DMS114 treated with DMSO at 0.1 percent for 48 hours (cell line): ENCODE data around the gene CAGE1.
A peak's percentile ranks its signal among the peaks of the same experiment; 100 is the strongest.

Source experiments
- DNase-seq: peaks from one replicate; lab custom pipeline; 2025; ENCODE audit not compliant: unreplicated experiment; lab: John Stamatoyannopoulos, UW

The CAGE1 gene

DNA sequence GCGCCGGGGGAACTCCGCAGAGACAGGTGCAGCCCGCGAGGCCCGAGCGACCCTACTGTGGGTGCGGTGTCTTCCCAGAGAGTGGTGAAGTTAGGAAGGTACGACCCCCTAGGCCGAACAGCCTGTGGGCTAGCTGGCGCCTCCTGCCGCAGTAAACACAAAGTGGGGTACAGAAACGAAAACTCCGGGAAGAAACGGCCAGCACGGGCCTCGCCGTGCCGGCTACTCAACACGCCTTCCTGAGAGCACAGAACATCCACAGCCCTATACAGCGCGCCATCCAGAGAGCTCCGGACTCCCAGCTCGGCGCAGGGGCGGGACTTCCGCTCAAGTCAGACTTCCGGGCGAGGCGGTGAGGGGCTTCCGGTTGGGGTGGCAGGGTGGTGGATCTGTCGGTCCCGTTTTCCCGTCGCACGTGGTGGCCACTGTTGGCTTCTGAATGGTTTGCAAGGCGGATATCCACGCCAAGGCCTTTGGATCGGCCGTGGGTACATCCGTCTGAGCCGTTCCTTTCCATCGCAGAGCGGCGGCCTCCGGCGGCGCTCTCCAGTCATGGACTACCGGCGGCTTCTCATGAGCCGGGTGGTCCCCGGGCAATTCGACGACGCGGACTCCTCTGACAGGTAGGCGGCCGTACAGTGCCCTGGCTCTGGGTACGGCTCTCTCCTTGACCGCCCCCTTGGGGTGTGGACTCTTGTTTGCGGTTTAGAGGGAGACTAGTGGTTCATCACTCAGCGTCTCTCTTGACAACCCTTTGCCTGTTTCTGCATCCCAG lies at the start of gene CAGE1, which contains the start of gene RIOK1:
Gene CAGE1, minus strand, starts transcription at position 292 of the 775 bp plus-strand sequence. CDS start 2,569 bp downstream, outside the sequence.
Gene RIOK1, plus strand, starts transcription at position 358 of the 775 bp plus-strand sequence. Its CDS starts 195 bp downstream, at position 553.
- DNase-seq: peak; percentile 90

DNA sequence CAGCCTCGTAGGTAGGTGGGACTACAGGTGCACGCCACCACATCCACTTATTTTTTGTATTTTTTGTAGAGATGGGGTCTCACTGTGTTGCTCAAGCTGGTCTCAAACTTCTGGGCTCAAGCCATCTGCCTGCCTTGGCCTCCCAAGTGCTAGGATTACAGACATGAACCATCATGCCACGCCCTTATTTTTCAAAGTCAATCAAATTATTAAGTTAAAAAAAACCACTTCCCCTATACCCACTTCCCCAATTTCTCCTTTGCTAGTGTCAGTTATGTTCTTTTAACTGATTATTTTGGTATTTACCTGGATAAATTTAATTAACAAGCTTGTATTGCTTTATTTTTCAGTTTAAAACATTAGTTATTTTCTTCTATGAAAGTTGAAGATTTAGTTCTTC lies 49.7 kb upstream of the CAGE1 start:
- DNase-seq: no peak

DNA sequence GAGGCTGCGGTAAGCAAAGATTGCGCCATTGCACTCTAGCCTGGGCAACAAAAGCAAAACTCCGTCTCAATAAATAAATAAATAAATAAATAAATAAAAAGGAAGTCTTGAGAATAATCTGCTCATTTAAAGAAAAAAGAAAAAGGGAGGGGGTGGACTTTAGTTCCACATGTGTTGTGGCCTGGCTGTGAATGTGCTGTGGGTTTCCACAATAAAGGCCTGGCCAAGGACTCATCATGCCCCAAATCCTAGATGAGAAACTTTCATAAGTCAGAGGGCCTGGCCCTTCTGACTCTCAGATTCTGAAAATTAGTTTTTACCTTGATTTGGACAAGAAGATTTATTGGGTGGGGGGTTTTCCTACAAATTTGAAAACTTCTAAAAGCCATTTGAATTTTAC lies 48.5 kb upstream of the CAGE1 start:
- no peak for DNase-seq

- no peak for DNase-seq
Measured at GRCh38 chr6:7434672-7435071, 45.1 kb upstream of the CAGE1 start.

DNA sequence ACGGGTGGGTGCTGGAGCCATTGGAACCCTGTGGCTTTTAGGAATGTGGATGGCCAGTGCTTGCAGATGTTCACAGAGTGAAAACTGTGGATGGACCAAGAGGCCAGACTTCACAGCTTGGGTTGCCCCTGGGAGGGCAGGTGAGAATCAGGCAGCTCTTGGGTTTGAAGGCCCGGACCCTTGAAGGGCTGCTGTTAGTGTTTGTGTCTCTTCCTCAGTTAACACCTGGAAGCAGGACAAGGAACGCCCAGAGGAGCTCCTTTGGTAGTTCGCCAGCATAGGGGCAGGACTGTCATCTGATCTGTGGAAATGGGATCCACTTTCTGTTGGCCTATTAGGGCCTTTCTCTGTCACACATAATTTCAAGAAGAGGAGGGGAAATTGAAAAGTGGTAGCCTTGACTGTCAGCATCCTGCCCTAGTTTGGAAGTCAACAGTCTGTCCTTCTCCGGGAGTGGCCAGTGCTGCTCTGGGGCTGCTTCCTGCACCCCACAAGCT lies 43.6 kb upstream of the CAGE1 start:
- no peak for DNase-seq

GRCh38 chr6:7432391-7433120 lies 43.0 kb upstream of the CAGE1 start:
- DNase-seq: no peak

DNA sequence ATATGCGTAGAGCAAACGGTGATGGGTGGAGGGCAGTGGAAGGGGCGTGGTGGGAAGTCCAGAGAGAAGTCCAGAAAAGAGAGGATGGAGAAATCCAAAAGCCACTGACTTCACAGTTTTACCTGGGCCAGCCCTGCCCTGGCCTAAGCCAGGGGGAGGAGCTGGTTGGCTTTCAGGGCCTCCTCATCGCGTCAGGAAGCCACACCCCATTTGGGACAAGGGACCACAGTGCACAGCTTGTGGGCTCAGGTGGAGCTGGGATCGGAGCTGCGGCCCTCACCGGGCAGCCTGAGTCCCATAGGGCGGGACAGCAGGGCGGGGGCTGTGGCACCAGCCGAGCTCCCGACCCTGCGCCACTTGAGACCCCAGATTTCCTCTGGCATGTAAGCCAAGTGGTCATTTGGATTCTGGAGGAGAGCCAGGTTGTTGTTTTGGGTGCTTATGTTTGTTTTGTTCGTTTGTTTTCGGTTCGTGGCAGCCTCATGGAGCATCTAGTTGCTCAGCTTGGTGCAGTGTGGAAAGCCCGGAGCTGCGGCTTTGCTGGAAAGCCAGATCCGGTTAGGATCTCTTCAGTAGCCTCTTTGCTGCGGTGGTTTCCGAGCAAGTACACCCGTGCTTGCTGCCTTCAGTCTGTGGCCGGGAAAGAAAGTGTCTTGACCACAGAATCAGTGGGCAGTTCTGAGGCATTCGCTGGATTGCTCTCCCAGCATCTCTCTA lies 42.3 kb upstream of the CAGE1 start:
- no peak for DNase-seq

- DNase-seq: no peak
Measured at GRCh38 chr6:7431313-7431673, 41.8 kb upstream of the CAGE1 start.

DNA sequence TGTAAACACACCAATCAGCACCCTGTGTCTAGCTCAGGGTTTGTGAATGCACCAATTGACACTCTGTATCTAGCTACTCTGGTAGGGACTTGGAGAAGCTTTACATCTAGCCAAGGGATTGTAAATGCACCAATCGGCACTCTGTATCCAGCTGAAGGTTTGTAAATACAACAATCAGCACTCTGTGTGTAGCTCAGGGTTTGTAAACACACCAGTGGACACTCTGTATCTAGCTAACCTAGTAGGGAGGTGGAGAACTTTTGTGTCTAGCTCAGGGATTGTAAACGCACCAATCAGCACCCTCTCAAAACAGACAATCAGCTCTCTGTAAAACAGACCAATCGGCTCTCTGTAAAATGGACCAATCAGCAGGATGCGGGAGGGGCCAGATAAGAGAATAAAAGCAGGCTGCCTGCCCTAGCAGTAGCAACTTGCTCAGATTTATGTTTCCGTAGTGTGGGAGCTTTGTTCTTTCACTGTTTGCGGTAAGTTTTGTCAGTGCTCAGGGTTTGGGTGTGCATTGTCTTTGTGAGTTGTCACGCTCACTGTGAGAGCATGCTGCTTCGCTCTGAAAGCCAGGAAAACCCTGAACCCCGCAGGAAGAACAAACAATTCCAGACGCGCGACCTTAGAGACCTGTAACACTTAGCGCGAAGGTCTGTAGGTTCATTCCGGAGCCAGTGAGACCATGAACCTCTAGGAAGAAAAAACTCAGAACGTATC lies 37.1 kb upstream of the CAGE1 start:
- no peak for DNase-seq

DNA sequence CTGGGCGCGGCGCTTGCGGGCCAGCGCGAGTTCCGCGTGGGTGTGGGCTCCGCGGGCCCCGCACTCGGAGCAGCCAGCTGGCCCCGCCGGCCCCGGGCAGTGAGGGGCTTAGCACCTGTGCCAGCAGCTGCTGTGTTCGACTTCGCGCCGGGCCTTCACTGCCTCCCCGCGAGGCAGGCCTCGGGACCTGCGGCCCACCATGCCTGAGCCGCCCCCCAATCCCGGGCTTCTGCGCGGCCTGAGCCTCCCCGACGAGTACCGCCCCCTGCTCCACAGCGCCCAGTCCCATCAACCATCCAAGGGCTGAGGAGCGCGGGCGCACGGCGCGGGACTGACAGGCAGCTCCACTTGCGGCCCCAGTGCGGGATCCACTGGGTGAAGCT lies 36.3 kb upstream of the CAGE1 start:
- DNase-seq: no peak

- no peak for DNase-seq
Measured at GRCh38 chr6:7424967-7425807, 35.6 kb upstream of the CAGE1 start.

GRCh38 chr6:7424058-7424457 lies 34.5 kb upstream of the CAGE1 start:
- DNase-seq: no peak

- DNase-seq: no peak
Measured at GRCh38 chr6:7421066-7421465, 31.5 kb upstream of the CAGE1 start.

DNA sequence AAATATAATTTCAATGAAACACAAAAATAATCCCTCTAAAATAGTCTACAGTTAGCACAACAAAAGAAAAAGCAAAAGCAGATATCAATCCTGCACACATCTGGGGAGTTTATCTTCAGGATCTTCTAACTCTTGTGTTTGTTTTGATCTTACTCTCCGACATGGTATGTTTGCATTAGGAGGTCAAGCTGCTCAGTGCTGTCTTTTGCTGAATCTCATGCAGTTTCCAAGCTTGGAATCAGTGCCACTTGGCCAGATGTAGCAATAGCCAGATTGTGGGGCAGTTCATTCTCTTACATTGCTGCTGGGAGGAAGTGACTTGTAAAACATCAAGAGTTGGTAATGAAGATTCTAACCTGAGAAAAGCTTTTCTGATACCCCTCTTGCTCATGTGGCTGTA lies 29.5 kb upstream of the CAGE1 start:
- no peak for DNase-seq

- DNase-seq: no peak
Measured at GRCh38 chr6:7418238-7418905, 28.8 kb upstream of the CAGE1 start.

DNA sequence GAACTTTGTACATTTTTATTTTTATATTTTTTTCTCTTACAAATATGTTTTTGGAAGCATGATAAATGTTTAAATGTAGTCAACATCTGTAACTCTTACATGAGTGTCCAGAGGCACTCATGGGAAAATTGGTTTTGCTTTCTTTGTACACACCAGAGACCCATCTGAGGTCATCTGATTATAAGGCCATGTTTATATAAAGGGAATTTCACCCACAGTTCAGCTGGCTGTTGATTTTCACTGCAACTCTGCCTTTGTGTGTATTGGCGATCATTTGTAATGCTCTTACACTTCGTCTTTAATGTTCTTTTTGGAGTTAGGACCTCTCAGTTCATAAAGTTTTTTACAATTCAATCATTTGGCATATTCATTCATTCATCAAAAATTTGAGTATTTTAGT lies 28.1 kb upstream of the CAGE1 start:
- DNase-seq: no peak

GRCh38 chr6:7414811-7415210 lies 25.3 kb upstream of the CAGE1 start:
- no peak for DNase-seq

DNA sequence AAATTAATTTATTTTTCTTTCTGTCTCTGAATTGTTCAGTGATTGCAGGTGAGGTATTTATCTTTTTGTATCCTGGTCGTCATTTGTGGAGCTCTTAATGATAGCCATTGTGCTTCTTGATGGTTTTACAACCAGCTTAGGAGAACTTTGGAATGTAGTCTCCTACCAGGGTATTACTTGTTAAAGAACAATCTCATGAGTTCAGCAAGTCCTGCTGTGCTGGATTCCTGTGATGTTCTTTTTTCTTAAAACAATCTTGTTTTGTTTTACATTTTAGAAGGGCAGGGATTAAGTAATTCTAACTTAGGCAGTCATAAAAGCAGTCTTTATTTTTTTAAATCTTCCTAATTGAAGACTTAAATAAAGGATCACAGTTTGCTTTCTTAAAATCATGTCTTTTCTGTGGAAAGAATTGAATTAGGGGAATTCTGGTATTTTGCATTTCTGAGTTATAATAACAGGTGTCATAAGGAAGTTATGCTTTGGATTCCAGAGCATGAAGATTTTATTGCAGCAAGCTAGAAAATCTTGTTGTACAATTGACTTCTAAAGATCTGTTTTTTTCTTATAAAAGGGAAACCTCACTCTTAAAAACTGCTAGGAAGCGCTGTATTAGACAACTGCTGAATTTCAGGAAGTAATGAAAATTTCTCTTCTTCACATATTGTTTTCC lies 23.7 kb upstream of the CAGE1 start:
- no peak for DNase-seq

DNA sequence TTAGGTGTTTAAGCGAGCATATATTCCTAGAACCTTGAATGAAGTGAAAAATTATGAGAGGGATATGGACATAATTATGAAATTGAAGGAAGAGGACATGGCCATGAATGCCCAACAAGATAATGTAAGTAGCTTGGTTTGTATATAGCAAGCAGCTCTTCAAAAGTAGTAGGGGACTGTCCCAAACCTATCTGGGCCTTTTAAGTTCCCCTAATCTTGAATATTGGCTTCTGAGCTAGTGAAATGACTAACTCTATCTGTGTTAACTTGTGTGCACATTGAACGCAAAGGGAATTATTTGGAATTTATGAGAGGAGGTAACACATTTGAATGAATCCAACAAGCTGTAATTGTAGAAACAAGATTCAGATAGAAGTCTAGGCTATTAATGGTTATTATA lies 21.8 kb upstream of the CAGE1 start:
- DNase-seq: no peak
